HUES48 (cell line): ENCODE measurements around the gene ART1.

Experiments
- H3K27ac ChIP-seq: one replicate; pipeline ENCODE4 v1.7.0; 2013; ENCODE audit warnings: low read depth, low read length, inconsistent platforms
- H3K27me3 ChIP-seq: 2 replicates; pipeline ENCODE4 v1.6.1; 2013; ENCODE audit warnings: mild to moderate bottlenecking, low read length; ENCODE audit not compliant: control insufficient read depth, insufficient read depth
- H3K36me3 ChIP-seq: 2 replicates; pipeline ENCODE4 v1.6.1; 2013; ENCODE audit warnings: low read length; ENCODE audit not compliant: control insufficient read depth, insufficient read depth
- H3K4me1 ChIP-seq: 2 replicates; pipeline ENCODE4 v1.6.1; 2013; ENCODE audit warnings: mild to moderate bottlenecking, low read length; ENCODE audit not compliant: control insufficient read depth, insufficient read depth
- H3K4me3 ChIP-seq: 2 replicates; pipeline ENCODE4 v1.5.1; 2013; ENCODE audit warnings: mild to moderate bottlenecking, low read depth, low read length
- H3K9ac ChIP-seq: 2 replicates; pipeline ENCODE4 v1.6.1; 2013; ENCODE audit warnings: mild to moderate bottlenecking, low read depth, low read length, moderate library complexity
- H3K9me3 ChIP-seq: 2 replicates; pipeline ENCODE4 v1.6.1; 2013; ENCODE audit warnings: low read length; ENCODE audit not compliant: control insufficient read depth, insufficient read depth

Gene ART1

GRCh38 chr11:3685923-3686322, 41.0 kb downstream of the ART1 start:
- peaks cover 88% of the 10 kb centered on the region for H3K36me3 ChIP-seq
- H3K27me3 ChIP-seq: no peaks in the 10 kb centered on the region
- no peaks in the 10 kb centered on the region for H3K4me1 ChIP-seq
- H3K9me3 ChIP-seq: no peaks in the 10 kb centered on the region
- no peak overlapping the region for H3K4me3 ChIP-seq
- no peak overlapping the region for H3K27ac ChIP-seq
- no peak overlapping the region for H3K9ac ChIP-seq

GRCh38 chr11:3686751-3687150, 41.8 kb downstream of the ART1 start:
- no peak overlapping the region for H3K4me3 ChIP-seq
- no peaks in the 10 kb centered on the region for H3K4me1 ChIP-seq
- H3K27me3 ChIP-seq: no peaks in the 10 kb centered on the region
- H3K27ac ChIP-seq: no peak overlapping the region
- peaks cover 88% of the 10 kb centered on the region for H3K36me3 ChIP-seq
- H3K9ac ChIP-seq: no peak overlapping the region
- H3K9me3 ChIP-seq: no peaks in the 10 kb centered on the region

GRCh38 chr11:3700410-3700809, 55.5 kb downstream of the ART1 start:
- Histone ChIP-seq H3K4me1 (no peaks in the 10 kb centered on the region), H3K36me3 (peaks cover 96% of the 10 kb centered on the region), H3K9me3 (no peaks in the 10 kb centered on the region), H3K27me3 (no peaks in the 10 kb centered on the region), H3K4me3 (no peak overlapping the region), H3K27ac (no peak overlapping the region), H3K9ac (no peak overlapping the region)

- no peaks in the 10 kb centered on the region for H3K9me3 ChIP-seq
- peaks cover 96% of the 10 kb centered on the region for H3K36me3 ChIP-seq
- no peak overlapping the region for H3K4me3 ChIP-seq
- H3K27ac ChIP-seq: no peak overlapping the region
- no peaks in the 10 kb centered on the region for H3K27me3 ChIP-seq
- no peak overlapping the region for H3K9ac ChIP-seq
- no peaks in the 10 kb centered on the region for H3K4me1 ChIP-seq
Observed at GRCh38 chr11:3700910-3701309, 56.0 kb downstream of the ART1 start.

- Histone ChIP-seq H3K9me3 (no peaks in the 10 kb centered on the region), H3K4me1 (no peaks in the 10 kb centered on the region), H3K27ac (no peak overlapping the region), H3K9ac (no peak overlapping the region), H3K4me3 (no peak overlapping the region), H3K36me3 (peaks cover 90% of the 10 kb centered on the region), H3K27me3 (no peaks in the 10 kb centered on the region)
Observed at GRCh38 chr11:3703383-3703782, 58.5 kb downstream of the ART1 start.

GRCh38 chr11:3707176-3707575, 62.2 kb downstream of the ART1 start:
- H3K27ac ChIP-seq: no peak overlapping the region
- H3K4me1 ChIP-seq: peaks cover 14% of the 10 kb centered on the region
- no peaks in the 10 kb centered on the region for H3K27me3 ChIP-seq
- peaks cover 87% of the 10 kb centered on the region for H3K36me3 ChIP-seq
- no peak overlapping the region for H3K9ac ChIP-seq
- no peak overlapping the region for H3K4me3 ChIP-seq
- H3K9me3 ChIP-seq: no peaks in the 10 kb centered on the region

- H3K9me3 ChIP-seq: no peaks in the 10 kb centered on the region
- H3K27me3 ChIP-seq: no peaks in the 10 kb centered on the region
- H3K27ac ChIP-seq: peak overlapping the region; percentile 71
- H3K4me3 ChIP-seq: peak overlapping the region; percentile 40; the same call in 1 of the 2 replicates
- H3K36me3 ChIP-seq: peaks cover 87% of the 10 kb centered on the region
- no peak overlapping the region; the same call in 1 of the 2 replicates for H3K9ac ChIP-seq
- H3K4me1 ChIP-seq: peaks cover 14% of the 10 kb centered on the region
Observed at GRCh38 chr11:3709977-3710376, 65.0 kb downstream of the ART1 start.

GRCh38 chr11:3710485-3711259, 65.7 kb downstream of the ART1 start:
- Histone ChIP-seq H3K27me3 (no peaks in the 10 kb centered on the region), H3K9ac (peak overlapping the region; percentile 9; the same call in 1 of the 2 replicates), H3K4me1 (peaks cover 14% of the 10 kb centered on the region), H3K4me3 (peak overlapping the region; percentile 40; the same call in 1 of the 2 replicates), H3K27ac (peak overlapping the region; percentile 71), H3K9me3 (no peaks in the 10 kb centered on the region), H3K36me3 (peaks cover 87% of the 10 kb centered on the region)

GRCh38 chr11:3712274-3712673, 67.3 kb downstream of the ART1 start:
- Histone ChIP-seq H3K36me3 (peaks cover 89% of the 10 kb centered on the region), H3K4me3 (no peak overlapping the region), H3K27ac (no peak overlapping the region), H3K9ac (no peak overlapping the region), H3K9me3 (no peaks in the 10 kb centered on the region), H3K27me3 (no peaks in the 10 kb centered on the region), H3K4me1 (peaks cover 14% of the 10 kb centered on the region)
